Mammary epithelial cell (primary cell): ENCODE results near the gene ZNF354C.

Experiments used
- CTCF ChIP-seq, 2 donors: IDR thresholded peaks in 1 of 2; conservative IDR thresholded peaks in 1 of 2; 2 replicates each; pipeline ENCODE4 v1.5.1; 2011 to 2012; ENCODE audit warnings: inconsistent platforms in 2 of 2, low read length in 2 of 2, mild to moderate bottlenecking in 2 of 2, control low read depth in 1 of 2, low read depth in 1 of 2; ENCODE audit not compliant: insufficient read depth in 1 of 2; ENCODE audit errors: extremely low read depth in 1 of 2
- EZH2 ChIP-seq: IDR thresholded peaks from 2 replicates; pipeline ENCODE4 v1.6.1; 2012; ENCODE audit warnings: low read length, inconsistent platforms, borderline replicate concordance

GRCh38 chr5:179023528-179024189, 36.5 kb upstream of the ZNF354C start, which contains the start of gene ZNF879:
- TF ChIP-seq CTCF (conservative IDR thresholded peaks at IDR 0.05 in 1 of 2, IDR thresholded peaks at IDR 0.05 in 1 of 2; ENCODE audit: extremely low read depth in 1 of 2, insufficient read depth in 1 of 2, low read depth in 1 of 2, low read length in 2 of 2) (no peak), EZH2 (no peak)
